HG02852 (cell line): ENCODE results near the gene VPS16.
"Not testable (repeated sequence)": the region's sequence is repeated elsewhere in the genome, so short reads cannot be mapped to it uniquely, and the experiment has no call there.

Experiments used
- ATAC-seq: cut with Tn5 transposase; IDR thresholded peaks from one replicate; pipeline ENCODE4 v1.9.1; 2021; ENCODE audit warnings: mild to moderate bottlenecking, moderate library complexity; ENCODE audit not compliant: unreplicated experiment

The VPS16 gene

DNA sequence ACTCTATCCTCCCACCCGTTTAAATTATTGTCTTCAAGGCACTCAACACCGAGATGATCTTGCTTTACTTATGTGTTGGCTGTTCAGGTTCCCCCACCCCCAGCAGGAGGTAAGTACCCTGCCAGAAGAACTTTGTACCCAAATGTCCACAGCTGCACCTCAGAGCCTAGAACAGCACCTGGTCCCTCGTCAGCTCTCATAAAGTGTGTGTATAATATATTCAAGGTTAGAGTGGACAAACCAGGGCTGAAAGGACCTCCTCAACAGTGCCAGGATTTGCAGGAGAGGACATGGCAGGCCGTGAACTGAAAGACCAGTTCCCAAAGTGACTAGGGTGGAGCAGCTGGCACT lies 34.2 kb upstream of the VPS16 start:
- no peak for ATAC-seq

- ATAC-seq, result no peak
These were observed 33.5 kb upstream of the VPS16 start for GRCh38 chr20:2807019-2807418.

GRCh38 chr20:2807929-2808328 lies 32.6 kb upstream of the VPS16 start:
- ATAC-seq, result not testable (repeated sequence)

GRCh38 chr20:2809690-2810089 lies 30.9 kb upstream of the VPS16 start:
- no peak for ATAC-seq

GRCh38 chr20:2812189-2812588 lies 28.4 kb upstream of the VPS16 start:
- no peak for ATAC-seq

GRCh38 chr20:2814076-2814475 lies 26.5 kb upstream of the VPS16 start:
- no peak for ATAC-seq

DNA sequence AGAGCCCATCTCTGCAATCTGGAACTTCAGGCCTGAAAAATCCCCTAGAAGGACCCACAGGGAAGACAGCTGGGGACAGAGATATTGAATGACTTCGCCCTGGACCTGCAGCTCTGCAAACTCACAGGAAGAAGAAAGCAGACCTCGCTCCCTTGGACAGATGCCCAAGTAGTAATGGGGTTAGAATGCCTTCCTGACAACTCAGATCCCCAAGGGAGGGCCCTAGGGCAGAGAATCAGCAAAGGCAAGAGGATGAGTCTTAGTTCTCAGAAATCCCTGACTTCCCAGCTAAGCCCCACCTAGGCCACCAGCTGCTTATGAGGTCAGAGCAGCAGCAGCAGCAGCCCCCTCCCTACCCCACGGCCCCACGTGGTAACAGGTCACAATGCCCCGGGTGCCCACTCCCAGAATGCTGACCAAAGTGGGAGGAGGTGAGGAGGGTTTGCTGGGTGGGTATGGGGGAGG lies 25.9 kb upstream of the VPS16 start, which contains the start of gene C20orf141:
TSS of gene C20orf141 (plus strand) at position 401 of the 465 bp plus-strand sequence. CDS start 198 bp downstream, outside the sequence.
- no peak for ATAC-seq

DNA sequence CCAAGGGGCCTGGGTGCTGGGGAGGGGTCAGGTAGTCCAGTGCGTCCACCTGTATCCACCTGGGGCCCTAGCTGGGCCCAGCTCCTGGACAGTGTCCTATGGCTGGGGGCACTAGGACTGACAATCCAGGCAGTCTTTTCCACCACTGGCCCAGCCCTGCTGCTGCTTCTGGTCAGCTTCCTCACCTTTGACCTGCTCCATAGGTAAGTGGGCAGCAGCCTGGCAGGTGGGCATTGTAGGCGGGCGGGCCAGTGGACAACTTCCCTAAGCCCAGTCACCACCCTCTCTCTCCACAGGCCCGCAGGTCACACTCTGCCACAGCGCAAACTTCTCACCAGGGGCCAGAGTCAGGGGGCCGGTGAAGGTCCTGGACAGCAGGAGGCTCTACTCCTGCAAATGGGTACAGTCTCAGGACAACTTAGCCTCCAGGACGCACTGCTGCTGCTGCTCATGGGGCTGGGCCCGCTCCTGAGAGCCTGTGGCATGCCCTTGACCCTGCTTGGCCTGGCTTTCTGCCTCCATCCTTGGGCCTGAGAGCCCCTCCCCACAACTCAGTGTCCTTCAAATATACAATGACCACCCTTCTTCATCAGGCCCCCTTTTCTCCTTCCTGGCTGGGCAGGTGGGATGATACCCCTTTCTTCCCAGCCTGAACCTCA lies 25.2 kb upstream of the VPS16 start:
- no peak for ATAC-seq

DNA sequence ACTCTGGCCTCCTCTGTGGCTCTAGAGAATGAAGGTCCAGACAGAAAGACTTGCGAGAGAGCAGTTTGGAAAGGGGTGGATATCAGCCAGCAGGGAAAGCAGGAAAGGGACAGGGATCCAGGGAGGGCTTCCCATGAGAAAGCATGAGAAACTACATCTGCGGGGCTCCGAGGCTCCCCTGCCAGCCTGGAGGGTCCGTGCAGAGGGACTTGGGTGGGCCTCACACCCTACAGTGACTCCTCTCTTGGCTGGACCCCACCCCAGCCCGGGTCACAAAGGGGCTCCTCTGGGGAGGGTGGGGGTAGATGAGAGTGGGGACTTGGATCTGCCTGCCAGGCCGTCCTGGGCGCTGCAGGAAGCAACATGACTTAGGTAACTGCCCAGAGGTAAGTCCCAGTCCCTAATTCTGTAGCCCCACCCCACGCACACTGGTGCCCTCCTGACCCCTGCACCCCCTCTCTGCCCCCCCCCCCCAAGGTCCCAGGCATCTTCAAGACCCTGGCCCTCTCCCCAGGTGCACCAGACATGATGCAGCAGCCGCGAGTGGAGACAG lies 24.4 kb upstream of the VPS16 start, which contains the start of gene TMEM239:
TSS of gene TMEM239 (plus strand) at position 335 of the 553 bp plus-strand sequence. CDS start at position 526, 191 bp downstream.
- no peak for ATAC-seq

DNA sequence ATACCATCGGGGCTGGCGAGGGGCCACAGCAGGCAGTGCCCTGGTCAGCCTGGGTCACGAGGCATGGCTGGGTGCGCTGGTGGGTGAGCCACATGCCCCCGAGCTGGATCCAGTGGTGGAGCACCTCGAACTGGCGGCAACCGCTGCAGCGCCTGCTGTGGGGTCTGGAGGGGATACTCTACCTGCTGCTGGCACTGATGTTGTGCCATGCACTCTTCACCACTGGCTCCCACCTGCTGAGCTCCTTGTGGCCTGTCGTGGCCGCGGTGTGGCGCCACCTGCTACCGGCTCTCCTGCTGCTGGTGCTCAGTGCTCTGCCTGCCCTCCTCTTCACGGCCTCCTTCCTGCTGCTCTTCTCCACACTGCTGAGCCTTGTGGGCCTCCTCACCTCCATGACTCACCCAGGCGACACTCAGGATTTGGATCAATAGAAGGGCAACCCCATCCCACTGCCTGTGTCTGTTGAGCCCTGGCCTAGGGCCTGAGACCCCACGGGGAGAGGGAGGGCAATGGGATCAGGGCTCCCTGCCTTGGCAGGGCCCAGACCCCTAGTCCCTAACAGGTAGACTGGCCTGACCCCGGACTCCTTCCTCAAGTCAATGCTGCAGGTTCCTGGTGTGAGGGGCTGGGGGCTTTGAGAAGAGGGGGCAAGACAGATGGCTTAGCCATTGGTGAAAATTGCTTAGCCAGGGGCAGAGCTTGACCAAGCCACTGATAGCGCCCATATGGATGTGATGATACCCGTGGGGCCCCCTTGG lies 23.8 kb upstream of the VPS16 start:
- ATAC-seq, result no peak

DNA sequence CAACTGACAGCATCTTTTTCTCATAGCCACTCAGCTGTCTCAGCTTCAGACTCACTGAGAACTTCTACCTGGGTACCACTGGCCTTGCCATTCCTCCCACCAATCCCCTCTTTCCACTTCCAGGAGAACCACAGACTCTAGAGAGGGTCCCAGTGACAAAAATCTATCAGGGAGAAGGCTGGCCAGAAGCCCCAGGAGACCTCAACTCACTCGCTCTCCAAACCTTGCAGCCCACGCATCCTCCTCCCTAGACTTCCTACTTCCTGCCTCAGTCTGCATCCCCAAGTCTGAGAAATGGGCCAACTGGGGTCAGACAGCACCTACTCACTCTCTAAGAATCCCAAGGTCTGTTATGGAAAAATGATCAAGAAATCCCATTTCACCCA lies 23.2 kb upstream of the VPS16 start:
- ATAC-seq, result no peak

GRCh38 chr20:2817891-2818595 lies 22.5 kb upstream of the VPS16 start:
- ATAC-seq, result no peak

- no peak for ATAC-seq
These were observed 20.3 kb upstream of the VPS16 start for GRCh38 chr20:2820084-2820895.

DNA sequence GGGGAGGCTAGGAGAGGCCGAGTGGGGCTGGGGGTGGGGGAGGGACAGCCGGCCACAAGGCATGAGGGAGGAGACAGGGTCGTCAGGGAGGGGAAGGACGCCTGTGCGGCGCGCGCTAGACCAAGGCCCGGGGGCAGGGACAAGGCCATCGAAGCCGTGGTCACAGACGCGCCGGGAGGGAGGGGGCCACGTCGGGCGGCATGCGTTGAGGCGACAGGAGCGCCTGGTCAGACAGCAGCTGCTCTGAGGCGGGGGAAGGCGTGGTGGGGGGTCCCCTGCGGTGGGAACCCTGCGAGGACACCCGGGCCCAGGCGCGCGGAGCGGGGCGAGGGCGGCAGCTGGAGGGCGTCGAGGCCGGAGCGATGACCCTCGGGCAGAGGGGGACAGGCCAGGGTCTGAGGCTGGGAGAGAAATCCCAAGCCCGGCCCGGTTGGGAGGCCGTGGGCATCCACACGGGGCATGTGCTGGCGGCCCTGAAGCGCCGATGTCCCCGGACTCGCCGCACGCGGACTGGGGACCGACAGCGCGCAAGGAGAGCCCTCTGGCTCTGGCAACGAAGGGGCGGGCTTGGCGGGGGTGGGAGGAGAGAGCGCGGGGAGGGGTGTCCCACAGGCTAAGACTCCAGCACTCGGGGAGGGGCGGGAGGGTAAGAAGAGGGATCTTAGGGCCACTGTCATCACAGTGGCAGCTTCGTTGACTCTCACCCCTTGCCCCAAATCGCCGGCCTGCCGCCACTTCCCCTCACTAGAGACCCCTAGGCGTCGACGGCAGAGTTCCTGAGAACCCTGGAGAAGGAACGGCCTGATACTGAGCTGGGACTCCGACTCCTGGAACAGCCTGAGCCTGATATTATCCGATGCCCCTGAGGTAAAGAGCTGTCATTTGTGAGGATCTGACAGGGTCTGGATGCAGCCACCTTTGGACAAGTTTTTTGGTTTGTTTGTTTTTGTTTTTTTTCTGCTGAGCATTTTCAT lies 19.4 kb upstream of the VPS16 start:
- ATAC-seq, result no peak

- ATAC-seq, result no peak
These were observed 18.5 kb upstream of the VPS16 start for GRCh38 chr20:2822073-2822472.

DNA sequence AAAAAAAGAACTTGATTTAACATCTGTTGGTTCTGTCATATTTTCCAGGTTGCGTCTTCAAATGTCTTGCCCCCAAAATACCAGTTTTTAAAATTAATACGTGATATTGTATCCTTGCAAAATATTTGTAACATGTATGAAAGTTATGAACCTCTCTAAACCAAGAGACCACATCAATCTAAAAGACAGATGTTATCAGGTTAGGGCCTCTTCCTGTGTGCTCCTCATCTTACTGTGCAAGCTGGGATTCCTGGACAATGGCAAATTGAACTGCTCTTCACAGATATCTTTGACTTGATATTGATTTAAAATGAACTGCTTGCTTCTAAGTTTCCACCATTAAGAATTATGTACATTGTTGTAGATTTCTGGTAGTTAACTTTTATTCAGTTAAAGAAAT lies 14.8 kb upstream of the VPS16 start:
- no peak for ATAC-seq

DNA sequence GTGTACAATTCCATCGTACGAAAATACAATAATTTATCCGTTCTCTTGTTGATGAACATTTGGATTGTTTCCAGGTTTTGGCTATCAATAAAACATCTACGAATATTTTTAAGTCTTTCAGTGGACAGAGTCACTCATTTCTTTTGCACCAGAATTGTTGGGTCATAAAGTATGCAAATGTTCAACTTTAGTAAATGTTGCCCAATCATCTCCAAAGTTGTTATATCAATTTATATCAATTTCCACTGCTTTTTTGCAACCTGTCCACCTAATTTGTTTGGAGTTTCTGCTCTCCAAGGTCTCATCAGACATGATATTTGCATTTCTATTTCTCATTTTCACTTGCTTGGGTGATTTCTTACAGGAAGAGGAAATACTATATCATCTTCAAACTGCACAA lies 13.9 kb upstream of the VPS16 start:
- ATAC-seq, result no peak

- ATAC-seq, result no peak
These were observed 11.2 kb upstream of the VPS16 start for GRCh38 chr20:2829376-2829775.

- not testable (repeated sequence) for ATAC-seq
These were observed 9.3 kb upstream of the VPS16 start for GRCh38 chr20:2831206-2831605.
